GM19238 (cell line): ENCODE results near the gene MRPL48.
"Not testable (repeated sequence)": the region's sequence is repeated elsewhere in the genome, so short reads cannot be mapped to it uniquely, and the experiment has no call there.

Experiments used
- DNase-seq: peaks from one replicate; pipeline ENCODE4 v3.0.0; 2011; ENCODE audit warnings: low spot score; ENCODE audit not compliant: insufficient read length

Gene MRPL48

GRCh38 chr11:73787643-73788558 is at the start of gene MRPL48:
Gene MRPL48 (plus strand): TSS chr11:73787874. CDS start chr11:73787972, 98 bp downstream.
- DNase-seq: peak; percentile 96

GRCh38 chr11:73743045-73743444 is 44.6 kb upstream of the MRPL48 start:
- DNase-seq: no peak

- no peak for DNase-seq
Observed at GRCh38 chr11:73746701-73747100, 41.0 kb upstream of the MRPL48 start.

GRCh38 chr11:73747762-73748161 is 39.9 kb upstream of the MRPL48 start:
- DNase-seq: no peak

GRCh38 chr11:73748300-73748699 is 39.4 kb upstream of the MRPL48 start:
- DNase-seq: no peak

- no peak for DNase-seq
Observed at GRCh38 chr11:73749118-73749517, 38.6 kb upstream of the MRPL48 start.

- no peak for DNase-seq
Observed at GRCh38 chr11:73750228-73750627, 37.4 kb upstream of the MRPL48 start.

- not testable (repeated sequence) for DNase-seq
Observed at GRCh38 chr11:73750862-73751261, 36.8 kb upstream of the MRPL48 start.

- no peak for DNase-seq
Observed at GRCh38 chr11:73752216-73752867, 35.3 kb upstream of the MRPL48 start.

- DNase-seq: no peak
Observed at GRCh38 chr11:73752903-73753302, 34.8 kb upstream of the MRPL48 start.

- DNase-seq: no peak
Observed at GRCh38 chr11:73753938-73754337, 33.7 kb upstream of the MRPL48 start.

GRCh38 chr11:73755670-73756069 is 32.0 kb upstream of the MRPL48 start:
- DNase-seq: no peak

- DNase-seq: no peak
Observed at GRCh38 chr11:73757598-73757997, 30.1 kb upstream of the MRPL48 start.

GRCh38 chr11:73758451-73758850 is 29.2 kb upstream of the MRPL48 start:
- DNase-seq: no peak

- DNase-seq: peak; percentile 7
Observed at GRCh38 chr11:73759610-73760134, 28.0 kb upstream of the MRPL48 start.

GRCh38 chr11:73760135-73760678 is 27.5 kb upstream of the MRPL48 start:
- DNase-seq: peak; percentile 25

GRCh38 chr11:73760679-73761402 is 26.8 kb upstream of the MRPL48 start, which contains the start of gene RAB6A:
Gene RAB6A (minus strand): TSS chr11:73761074. CDS start chr11:73760635, 439 bp downstream.
- DNase-seq: peak; percentile 96

GRCh38 chr11:73761403-73761945 is 26.2 kb upstream of the MRPL48 start:
- DNase-seq: no peak

- DNase-seq: no peak
Observed at GRCh38 chr11:73762732-73763131, 24.9 kb upstream of the MRPL48 start.

- no peak for DNase-seq
Observed at GRCh38 chr11:73766763-73767162, 20.9 kb upstream of the MRPL48 start.

- not testable (repeated sequence) for DNase-seq
Observed at GRCh38 chr11:73770811-73771210, 16.9 kb upstream of the MRPL48 start.
